Measurements from ENCODE around the gene NCOA5. TPM values are rescaled to one million over a fixed set of nuclear protein-coding genes. Genes with fewer than 3 reads are reported as not detected.

Gene NCOA5
- total and polyA plus RNA-seq, 2 experiments from 2014 or later: 14.3 to 20.4 TPM

- Histone ChIP-seq H3K4me1 (ENCODE audit: low read depth) (peaks cover 40% of the 10 kb centered on the region), H3K36me3 (no peaks in the 10 kb centered on the region), H3K9me3 (ENCODE audit: low read depth) (no peaks in the 10 kb centered on the region), H3K27me3 (no peaks in the 10 kb centered on the region), H3K27ac (no peak overlapping the region), H3K4me3 (no peak overlapping the region)
- peak in 1 of 2 donors; percentile 36 for DNase-seq (ENCODE audit: low read depth in 1 of 2, low spot score in 1 of 2)
- TF ChIP-seq CTCF (IDR thresholded peaks at IDR 0.05; ENCODE audit: low read depth, low read length): peak; percentile 41
Observed at GRCh38 chr20:46087161-46087560, 2.6 kb downstream of the NCOA5 start.

GRCh38 chr20:46085179-46085851, 4.4 kb downstream of the NCOA5 start:
- no peaks in the 10 kb centered on the region for H3K9me3 ChIP-seq (ENCODE audit: low read depth)
- no peaks in the 10 kb centered on the region for H3K27me3 ChIP-seq
- H3K4me3 ChIP-seq: no peak overlapping the region
- H3K27ac ChIP-seq: no peak overlapping the region
- H3K36me3 ChIP-seq: no peaks in the 10 kb centered on the region
- H3K4me1 ChIP-seq (ENCODE audit: low read depth): peaks cover 40% of the 10 kb centered on the region
- no peak for TF ChIP-seq CTCF (IDR thresholded peaks at IDR 0.05; ENCODE audit: low read depth, low read length)
- peak in 1 of 2 donors; percentile 72 for DNase-seq (ENCODE audit: low read depth in 1 of 2, low spot score in 1 of 2)

GRCh38 chr20:46084805-46085178, 5.0 kb downstream of the NCOA5 start:
- H3K9me3 ChIP-seq (ENCODE audit: low read depth): no peaks in the 10 kb centered on the region
- H3K4me3 ChIP-seq: no peak overlapping the region
- DNase-seq (ENCODE audit: low read depth in 1 of 2, low spot score in 1 of 2): no peak
- no peaks in the 10 kb centered on the region for H3K27me3 ChIP-seq
- H3K36me3 ChIP-seq: no peaks in the 10 kb centered on the region
- no peak for TF ChIP-seq CTCF (IDR thresholded peaks at IDR 0.05; ENCODE audit: low read depth, low read length)
- peaks cover 37% of the 10 kb centered on the region for H3K4me1 ChIP-seq (ENCODE audit: low read depth)
- no peak overlapping the region for H3K27ac ChIP-seq

- no peaks in the 10 kb centered on the region for H3K36me3 ChIP-seq
- no peak for DNase-seq (ENCODE audit: low read depth in 1 of 2, low spot score in 1 of 2)
- H3K4me3 ChIP-seq: no peak overlapping the region
- no peak overlapping the region for H3K27ac ChIP-seq
- H3K4me1 ChIP-seq (ENCODE audit: low read depth): peaks cover 36% of the 10 kb centered on the region
- no peak for TF ChIP-seq CTCF (IDR thresholded peaks at IDR 0.05; ENCODE audit: low read depth, low read length)
- H3K27me3 ChIP-seq: no peaks in the 10 kb centered on the region
- no peaks in the 10 kb centered on the region for H3K9me3 ChIP-seq (ENCODE audit: low read depth)
Observed at GRCh38 chr20:46083531-46084061, 6.2 kb downstream of the NCOA5 start.

GRCh38 chr20:46083101-46083500, 6.7 kb downstream of the NCOA5 start:
- H3K36me3 ChIP-seq: peaks cover 4% of the 10 kb centered on the region
- H3K27ac ChIP-seq: no peak overlapping the region
- H3K4me1 ChIP-seq (ENCODE audit: low read depth): peaks cover 31% of the 10 kb centered on the region
- no peak for TF ChIP-seq CTCF (IDR thresholded peaks at IDR 0.05; ENCODE audit: low read depth, low read length)
- H3K4me3 ChIP-seq: no peak overlapping the region
- no peaks in the 10 kb centered on the region for H3K27me3 ChIP-seq
- H3K9me3 ChIP-seq (ENCODE audit: low read depth): no peaks in the 10 kb centered on the region
- peak in 1 of 2 donors; percentile 37 for DNase-seq (ENCODE audit: low read depth in 1 of 2, low spot score in 1 of 2)
